HG03520 (cell line): ENCODE measurements around the gene ATP5IF1.
A peak's percentile ranks its signal among the peaks of the same experiment; 100 is the strongest.

Experiments used
- ATAC-seq: cut with Tn5 transposase; IDR thresholded peaks from one replicate; pipeline ENCODE4 v1.9.1; 2021; ENCODE audit warnings: mild to moderate bottlenecking, moderate library complexity; ENCODE audit not compliant: unreplicated experiment

The ATP5IF1 gene

GRCh38 chr1:28236656-28237322, 865 bp downstream of the ATP5IF1 start:
- ATAC-seq = no peak

DNA sequence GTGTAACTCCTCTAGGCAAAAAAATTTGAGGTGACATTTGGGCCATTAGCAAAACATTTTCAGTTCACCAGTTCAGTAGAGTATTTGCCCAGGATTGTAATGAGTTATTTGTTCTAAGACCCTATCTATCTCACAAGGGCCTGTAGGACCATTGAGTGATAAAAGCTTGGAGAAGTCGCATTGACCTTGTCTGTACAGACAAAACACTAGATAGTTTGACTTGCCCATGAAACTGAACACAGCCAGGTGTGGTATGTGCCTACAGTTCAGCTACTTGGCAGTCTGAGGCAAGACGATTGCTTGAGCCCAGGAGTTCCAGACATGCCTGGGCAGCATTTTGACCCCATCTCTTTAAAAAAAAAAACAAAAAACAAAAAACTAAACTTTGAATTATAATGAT, 3.1 kb downstream of the ATP5IF1 start:
- no peak for ATAC-seq

DNA sequence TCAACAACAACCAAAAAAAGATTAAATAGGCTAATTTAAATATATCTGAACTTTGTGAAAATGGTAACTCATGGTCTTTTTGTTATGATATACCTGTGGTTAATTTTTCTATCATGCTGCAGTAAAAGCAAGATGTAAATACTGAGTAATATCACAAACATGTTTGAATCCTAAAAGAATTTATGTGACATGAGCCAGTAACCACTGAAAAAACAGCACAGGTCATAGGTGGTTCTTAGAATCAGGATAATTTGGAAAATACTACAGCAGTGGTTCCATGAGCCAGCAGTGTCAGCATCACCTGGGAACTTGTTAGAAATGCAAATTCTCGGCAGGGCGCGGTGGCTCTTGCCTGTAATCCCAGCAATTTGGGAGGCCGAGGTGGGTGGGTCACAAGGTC, 4.1 kb downstream of the ATP5IF1 start:
- no peak for ATAC-seq

DNA sequence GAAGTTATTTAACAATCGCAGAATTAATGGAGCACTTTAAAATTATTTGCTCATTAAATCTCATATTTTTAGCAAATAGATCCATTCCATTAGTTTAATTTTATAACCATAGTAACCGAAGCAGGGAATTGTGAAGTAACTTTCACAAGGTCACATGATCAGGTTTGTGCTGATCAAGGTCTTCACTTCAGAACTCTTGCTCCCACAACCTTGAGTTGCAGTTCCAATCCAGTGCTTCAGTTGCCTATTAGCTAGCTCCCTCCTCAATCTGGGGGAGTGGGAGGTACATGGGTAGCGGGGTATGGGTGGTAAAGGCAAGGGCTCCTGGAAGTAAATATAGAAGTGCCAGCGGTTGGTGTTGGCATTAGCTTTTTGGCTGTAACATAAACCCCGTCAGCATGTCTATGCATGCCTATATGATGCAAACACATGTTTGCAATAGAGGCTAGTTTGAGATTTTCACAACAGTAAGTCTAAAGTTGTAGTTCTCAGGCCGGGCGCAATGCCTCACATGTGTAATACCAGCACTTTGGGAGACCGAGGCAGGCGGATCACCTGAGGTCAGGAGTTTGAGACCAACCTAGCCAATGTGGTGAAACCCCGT, 5.8 kb downstream of the ATP5IF1 start:
- ATAC-seq = no peak

GRCh38 chr1:28243685-28244311, 7.9 kb downstream of the ATP5IF1 start:
- ATAC-seq = no peak

GRCh38 chr1:28244549-28245251, 8.8 kb downstream of the ATP5IF1 start:
- no peak for ATAC-seq

- ATAC-seq = no peak
These were observed 10.5 kb downstream of the ATP5IF1 start for GRCh38 chr1:28246427-28246832.

- no peak for ATAC-seq
These were observed 11.8 kb downstream of the ATP5IF1 start for GRCh38 chr1:28247612-28248272.

- ATAC-seq = no peak
These were observed 12.5 kb downstream of the ATP5IF1 start for GRCh38 chr1:28248273-28249012.

GRCh38 chr1:28249013-28249865, 13.3 kb downstream of the ATP5IF1 start:
- ATAC-seq = no peak

- ATAC-seq = no peak
These were observed 14.0 kb downstream of the ATP5IF1 start for GRCh38 chr1:28249866-28250295.

- no peak for ATAC-seq
These were observed 20.4 kb downstream of the ATP5IF1 start for GRCh38 chr1:28256197-28256827.

DNA sequence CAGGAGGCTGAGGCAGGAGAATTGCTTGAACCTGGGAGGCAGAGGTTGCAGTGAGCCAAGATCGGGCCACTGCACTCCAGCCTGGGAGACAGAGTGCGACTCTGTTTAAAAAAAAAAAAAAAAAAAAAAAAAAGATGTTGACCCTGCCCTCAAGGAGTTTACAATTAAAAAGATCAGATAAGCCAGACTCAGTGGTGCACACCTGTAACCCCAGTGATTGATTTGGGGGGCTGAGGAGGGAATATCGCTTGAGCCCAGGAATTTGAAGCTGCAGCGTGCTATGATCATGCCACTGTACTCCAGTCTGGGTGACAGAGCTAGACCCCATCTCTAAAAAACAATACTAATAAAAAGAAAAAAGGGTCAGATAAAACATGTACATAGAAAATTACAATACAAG, 21.8 kb downstream of the ATP5IF1 start:
- no peak for ATAC-seq

DNA sequence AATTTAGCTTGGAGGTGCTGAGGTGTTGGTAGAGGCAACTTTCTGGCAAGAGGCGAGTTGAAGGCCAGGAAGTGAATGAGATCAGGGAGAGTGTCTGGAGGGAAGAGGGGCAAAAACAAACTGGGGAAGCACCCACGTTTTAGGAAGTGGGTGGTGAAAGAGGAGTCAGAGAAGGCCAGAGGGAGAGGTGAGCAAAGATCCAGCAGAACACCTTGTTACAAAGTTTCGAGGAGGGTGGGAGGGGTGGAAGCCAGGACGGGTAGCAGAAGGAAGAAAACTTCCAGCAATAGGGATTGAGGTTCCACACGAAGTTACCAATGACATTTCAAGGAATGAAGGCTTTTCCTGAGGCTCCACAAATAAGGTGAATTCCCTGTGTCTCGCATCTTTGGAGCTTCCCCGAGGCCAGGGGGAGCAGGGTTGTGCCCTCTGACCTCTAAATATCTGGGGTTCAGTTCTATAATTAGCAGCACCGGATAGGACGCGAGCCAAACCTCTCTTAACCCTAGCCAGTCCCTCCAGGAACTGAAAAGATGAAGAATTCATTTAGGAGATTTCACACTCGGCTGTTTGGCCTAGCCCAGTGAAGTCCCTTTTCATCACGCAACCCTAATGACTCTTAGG, 22.8 kb downstream of the ATP5IF1 start:
- no peak for ATAC-seq

DNA sequence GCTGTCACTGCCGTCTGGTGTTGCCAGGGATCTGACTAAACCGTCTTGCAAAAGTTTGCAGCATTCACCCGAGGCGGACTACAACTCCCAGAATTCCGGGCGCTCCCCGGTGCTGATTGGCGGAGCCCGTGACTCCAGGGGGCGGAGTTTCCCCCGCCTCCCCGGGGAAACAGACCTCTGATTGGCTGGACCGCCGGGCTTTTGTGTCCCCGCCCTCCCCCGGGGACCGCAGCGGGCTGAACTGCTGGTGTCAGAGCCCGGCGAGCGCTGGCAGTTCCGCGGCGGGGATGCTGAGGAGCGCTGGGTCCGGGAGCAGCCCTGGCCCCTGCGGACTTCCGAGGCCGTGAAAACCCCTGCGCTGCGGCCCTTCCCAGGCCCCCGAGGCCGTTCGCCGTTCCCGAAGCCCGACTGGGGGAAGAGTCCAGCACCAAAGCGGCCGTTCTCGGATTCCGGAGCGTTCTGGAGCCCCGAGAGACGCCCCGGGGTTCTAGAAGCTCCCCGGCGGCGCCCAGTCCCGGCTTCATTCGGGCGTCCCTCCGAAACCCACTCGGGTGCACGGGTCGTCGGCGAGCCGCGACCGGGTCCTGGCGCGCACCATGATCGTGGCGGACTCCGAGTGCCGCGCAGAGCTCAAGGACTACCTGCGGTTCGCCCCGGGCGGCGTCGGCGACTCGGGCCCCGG, 23.5 kb downstream of the ATP5IF1 start, which contains the start of gene SESN2:
Gene SESN2, plus strand, starts transcription at position 267 of the 682 bp plus-strand sequence. Its CDS starts 330 bp downstream, at position 597.
- peak; percentile 89 for ATAC-seq

DNA sequence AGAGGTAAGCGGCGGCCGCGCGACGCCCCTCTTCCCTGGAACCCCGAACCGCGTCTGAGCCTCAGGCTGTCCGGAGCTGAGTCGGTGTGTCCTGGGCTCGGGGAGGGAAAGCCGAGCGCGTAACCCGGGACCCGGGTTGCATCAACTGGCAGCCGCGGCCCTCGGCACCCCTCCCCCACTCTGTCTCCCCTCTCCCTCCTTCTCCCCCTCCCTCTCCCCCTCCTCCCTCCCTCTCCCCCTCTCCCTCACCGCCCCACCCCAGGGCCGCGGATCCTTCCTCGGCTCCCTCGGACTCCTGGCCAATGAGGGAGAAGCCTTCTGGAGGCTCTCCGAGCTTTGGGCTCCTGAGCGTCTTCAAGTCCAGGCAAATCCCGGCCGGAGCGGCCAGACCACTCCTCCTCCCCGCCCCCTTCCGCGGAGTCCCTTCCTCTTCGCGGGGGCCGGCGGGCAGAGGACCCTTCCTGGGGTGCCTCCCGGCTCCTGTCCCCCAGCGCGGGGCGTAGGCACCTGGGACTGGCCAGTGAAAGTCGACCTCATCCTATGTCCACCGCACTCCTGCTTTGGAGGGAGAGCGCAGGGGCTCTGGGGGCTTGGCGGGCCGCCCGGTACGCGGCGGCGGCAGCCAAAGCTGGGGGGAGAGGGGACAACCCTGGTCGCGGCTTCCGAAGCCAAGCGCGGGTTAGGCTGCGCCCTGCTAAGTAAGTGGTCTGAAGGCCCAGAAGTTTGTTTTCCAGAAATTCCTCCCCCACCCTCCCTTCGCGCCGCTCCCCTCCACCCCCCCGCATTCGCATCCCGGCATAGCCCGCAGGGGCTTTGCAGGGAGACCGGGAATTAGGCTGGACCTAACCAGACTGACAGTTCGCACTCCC, 24.2 kb downstream of the ATP5IF1 start:
- ATAC-seq = peak; percentile 5

DNA sequence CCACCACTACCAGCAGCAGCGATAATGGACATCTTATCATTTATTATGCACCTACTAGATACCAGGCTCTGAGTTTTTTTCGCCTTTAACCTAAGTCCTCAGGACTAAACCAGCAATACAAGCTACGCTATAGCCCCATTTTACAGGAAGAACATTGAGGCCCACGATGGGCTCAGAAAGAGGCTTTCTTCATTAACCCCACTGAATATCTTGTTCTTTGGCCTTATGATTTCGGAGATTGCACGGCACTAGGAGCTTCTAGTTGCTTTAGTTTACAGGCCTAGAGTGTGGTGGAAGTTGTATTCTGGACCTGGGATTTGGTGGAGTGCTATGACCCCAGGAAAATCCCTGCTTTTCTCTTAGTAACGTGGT, 24.9 kb downstream of the ATP5IF1 start:
- ATAC-seq = no peak
